Activated CD8-positive, alpha-beta memory T cell treated with anti-CD3 and anti-CD28 coated beads, Interleukin-2, amount 50 U/mL, for 1 hour (primary cell): Measurements from ENCODE around the gene APCDD1L.

Experiments used
- DNase-seq: peaks from one replicate; pipeline ENCODE4 v3.0.0-alpha.2; 2020; ENCODE audit errors: extremely low read depth

The APCDD1L gene

GRCh38 chr20:58466729-58467571, 48.2 kb downstream of the APCDD1L start:
- DNase-seq, result no peak

DNA sequence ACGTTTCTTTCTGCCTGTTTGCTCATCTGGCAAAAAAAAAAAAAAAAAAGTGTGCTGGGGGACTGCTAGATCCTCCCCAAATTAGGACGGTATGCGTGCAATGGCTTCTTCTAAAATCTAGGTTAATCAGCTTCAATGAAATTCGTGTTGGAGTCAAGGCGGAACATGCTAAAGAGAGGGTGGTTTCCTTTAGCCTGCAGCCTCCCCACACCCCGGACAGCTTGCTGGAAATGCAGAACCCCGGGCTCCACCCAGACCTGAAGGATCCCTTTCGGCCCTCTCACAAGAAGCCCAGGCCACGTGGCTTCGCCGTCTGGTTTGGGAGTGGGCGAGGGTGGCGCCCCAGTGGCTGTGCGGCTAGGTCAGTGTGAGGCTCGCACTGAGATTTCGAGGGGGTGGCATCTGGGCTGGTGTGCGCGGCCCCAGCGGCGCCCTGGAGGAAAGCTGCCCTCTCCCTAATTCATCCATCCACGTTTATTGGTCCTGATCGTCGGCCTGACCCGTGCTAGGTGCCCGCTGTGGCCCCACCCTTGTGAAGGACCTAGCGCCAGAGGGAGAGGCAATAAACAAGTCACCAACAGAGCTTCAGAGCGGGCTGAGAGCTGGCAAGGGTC, 49.0 kb downstream of the APCDD1L start:
- no peak for DNase-seq

DNA sequence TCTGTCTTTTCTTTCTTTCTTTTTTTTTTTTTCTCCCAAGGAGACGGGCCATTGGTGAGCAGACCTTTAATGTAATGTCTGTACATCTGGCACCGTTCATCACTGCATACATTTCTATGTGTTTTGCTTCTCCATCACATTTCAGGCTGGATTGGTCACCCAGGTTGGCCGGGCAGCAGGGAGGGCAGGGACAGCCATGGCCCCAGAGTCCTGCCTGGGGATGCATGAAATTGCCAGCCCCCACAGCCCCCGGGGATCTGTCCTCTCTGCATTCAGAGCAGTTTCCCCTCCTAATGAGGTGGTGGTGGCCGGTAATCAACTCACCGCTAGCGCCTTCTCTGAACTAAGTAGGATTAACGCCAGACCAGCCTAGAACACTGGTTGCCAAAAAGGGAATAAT, 50.4 kb downstream of the APCDD1L start:
- DNase-seq, result no peak

- DNase-seq, result no peak
These were observed 51.9 kb downstream of the APCDD1L start for GRCh38 chr20:58463256-58463655.

- no peak for DNase-seq
These were observed 53.3 kb downstream of the APCDD1L start for GRCh38 chr20:58461899-58462298.

DNA sequence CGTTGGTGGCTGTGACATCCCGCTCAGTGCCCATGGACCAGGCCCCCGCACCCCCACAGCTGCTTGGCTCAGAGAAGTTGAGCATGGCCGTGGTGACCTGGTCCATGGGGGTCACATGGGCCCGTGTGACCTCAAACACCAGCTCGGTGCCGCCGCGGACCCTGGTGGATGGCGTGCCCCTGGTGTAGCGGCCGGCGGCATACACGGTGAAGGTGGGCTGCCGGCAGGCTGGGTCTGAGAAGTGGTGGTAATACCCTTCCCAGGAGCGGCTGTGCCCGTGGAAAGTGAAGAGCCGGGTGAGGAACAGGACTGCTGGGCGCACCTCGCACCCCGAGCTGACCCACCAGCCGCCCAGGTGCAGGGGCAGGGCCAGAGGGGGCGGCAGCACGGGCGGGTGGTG, 54.1 kb downstream of the APCDD1L start:
- DNase-seq, result no peak

DNA sequence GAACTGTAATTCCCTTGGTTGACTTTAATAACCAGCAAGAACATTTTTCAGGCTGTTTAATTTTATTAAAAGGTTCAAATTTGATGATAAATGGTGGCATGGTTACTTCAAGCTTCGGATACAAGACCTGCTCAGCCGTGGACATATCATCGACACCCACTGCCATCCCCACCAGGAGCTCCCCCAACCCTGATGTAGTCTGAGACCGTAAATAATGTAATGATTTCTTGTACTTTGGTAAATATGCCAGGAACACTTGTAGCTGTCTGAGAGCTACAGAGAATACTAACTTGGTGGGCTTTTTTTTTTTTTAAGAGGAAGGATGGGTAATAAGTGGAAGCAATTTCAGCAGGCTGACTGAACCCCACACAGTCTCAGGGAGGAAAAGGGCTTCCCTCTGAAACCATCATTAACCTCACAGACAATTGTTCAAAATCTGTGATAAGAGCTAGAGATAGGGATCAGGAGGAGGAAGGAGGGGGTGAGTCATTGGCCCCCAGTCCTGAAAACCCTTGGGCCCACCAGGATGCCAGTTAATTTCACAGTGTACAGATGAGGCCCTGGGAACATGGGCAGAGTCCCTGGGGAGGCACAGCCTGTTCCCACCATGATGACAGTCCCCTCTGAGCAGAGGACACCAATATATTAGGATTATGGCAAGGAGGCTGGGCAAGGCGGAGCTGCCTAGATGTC, 56.0 kb downstream of the APCDD1L start:
- DNase-seq, result no peak

DNA sequence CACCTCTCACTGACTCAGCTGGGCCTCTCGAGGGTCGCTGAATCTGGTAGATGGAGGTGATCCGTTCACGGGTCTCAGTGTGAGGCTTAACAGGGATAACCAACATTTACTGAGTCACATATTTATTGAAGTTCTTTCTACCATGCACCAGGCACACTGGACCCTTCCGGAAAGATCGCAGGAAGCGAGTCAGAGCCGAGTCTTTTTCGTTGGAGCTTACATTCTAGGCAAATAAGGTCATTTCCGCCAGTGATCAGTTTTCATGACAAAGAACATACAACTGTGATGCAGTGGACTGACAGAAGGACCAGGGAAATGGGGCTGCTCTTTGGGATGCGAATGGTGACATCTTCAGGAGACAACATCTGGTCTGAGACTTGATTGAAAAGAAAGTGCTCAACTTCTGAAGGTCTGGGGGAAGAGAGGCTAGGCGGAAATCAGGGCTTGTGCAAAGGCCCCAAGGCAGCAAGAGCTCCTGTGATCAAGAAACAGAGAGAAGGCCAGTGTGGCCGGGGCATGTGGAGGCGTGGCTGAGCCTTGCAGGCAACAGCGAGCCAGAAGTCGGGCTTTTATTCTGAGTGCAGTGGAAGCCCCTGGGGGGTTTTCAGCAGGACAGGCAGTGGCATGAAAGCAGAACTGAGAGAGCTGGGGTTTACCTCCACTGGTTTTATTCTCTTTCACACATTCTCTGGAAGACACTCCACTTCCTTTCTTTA, 56.7 kb downstream of the APCDD1L start:
- DNase-seq, result no peak

DNA sequence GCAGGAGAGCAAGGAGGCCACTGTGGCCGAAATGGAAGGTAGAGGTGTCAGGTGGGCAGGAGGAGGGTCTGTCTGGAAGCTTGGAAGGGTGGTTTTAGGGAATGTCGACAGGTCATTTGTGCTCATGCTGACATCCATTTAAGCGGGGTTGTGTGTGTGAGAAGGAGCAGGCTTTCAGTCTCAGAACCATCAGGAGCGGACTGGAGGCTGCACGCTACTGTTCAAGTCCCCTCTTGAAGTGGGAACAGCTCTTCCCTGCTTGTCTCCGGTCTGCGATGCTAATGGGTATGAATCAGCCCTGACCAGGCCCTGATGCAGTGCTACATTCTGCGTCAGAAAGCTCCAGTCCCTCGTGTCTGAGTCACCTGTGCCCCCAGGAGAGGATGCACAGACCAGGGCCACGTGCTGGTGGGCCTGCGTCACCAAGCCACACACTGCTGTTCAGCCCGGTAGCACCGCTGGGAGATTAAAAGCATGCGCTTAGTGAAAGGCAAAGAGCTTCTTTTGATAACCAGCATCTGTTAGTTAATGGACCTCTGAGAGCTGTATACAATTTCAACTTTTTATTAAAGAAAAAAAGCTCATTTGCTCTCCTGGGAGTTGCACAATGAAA, 58.0 kb downstream of the APCDD1L start:
- no peak for DNase-seq

GRCh38 chr20:58454460-58454859, 60.7 kb downstream of the APCDD1L start:
- no peak for DNase-seq

GRCh38 chr20:58453391-58453790, 61.8 kb downstream of the APCDD1L start:
- no peak for DNase-seq

GRCh38 chr20:58452667-58453255, 62.4 kb downstream of the APCDD1L start:
- no peak for DNase-seq

- no peak for DNase-seq
These were observed 64.9 kb downstream of the APCDD1L start for GRCh38 chr20:58450254-58450653.

GRCh38 chr20:58449681-58450221, 65.4 kb downstream of the APCDD1L start:
- DNase-seq, result no peak

GRCh38 chr20:58448958-58449357, 66.2 kb downstream of the APCDD1L start:
- no peak for DNase-seq

- peak; percentile 11 for DNase-seq
These were observed 67.4 kb downstream of the APCDD1L start for GRCh38 chr20:58447511-58448391.

- no peak for DNase-seq
These were observed 68.3 kb downstream of the APCDD1L start for GRCh38 chr20:58446960-58447265.

GRCh38 chr20:58446264-58446959, 68.8 kb downstream of the APCDD1L start:
- DNase-seq, result no peak

- no peak for DNase-seq
These were observed 70.4 kb downstream of the APCDD1L start for GRCh38 chr20:58444746-58445255.
